ENCODE measurements around the gene IFIT2.
"Not testable (repeated sequence)": the region's sequence is repeated elsewhere in the genome, so short reads cannot be mapped to it uniquely, and the experiment has no call there.

Gene IFIT2

DNA sequence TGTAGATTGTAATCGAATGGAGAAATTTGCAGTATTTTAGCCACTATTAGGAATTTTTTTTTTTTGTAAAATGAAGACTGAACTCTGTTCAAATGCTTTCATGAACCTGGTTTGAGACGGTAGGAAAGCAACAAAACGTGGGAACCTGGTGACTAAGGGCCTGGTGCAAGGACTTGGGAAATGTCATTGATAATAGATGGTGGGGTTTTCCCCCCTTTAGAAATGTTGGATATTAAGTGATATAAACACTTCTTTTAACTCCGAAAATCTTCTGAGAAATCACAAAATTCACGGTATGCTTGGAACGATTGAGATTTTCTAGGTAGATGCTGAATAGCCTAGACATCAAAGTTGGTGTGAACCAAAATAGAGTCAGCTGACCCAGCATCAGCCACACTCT lies 6.4 kb downstream of the IFIT2 start:
- DNase-seq (ENCODE audit: low spot score) = no peak

GRCh38 chr10:89308736-89309135 lies 6.9 kb downstream of the IFIT2 start:
- DNase-seq (ENCODE audit: low spot score) = no peak

DNA sequence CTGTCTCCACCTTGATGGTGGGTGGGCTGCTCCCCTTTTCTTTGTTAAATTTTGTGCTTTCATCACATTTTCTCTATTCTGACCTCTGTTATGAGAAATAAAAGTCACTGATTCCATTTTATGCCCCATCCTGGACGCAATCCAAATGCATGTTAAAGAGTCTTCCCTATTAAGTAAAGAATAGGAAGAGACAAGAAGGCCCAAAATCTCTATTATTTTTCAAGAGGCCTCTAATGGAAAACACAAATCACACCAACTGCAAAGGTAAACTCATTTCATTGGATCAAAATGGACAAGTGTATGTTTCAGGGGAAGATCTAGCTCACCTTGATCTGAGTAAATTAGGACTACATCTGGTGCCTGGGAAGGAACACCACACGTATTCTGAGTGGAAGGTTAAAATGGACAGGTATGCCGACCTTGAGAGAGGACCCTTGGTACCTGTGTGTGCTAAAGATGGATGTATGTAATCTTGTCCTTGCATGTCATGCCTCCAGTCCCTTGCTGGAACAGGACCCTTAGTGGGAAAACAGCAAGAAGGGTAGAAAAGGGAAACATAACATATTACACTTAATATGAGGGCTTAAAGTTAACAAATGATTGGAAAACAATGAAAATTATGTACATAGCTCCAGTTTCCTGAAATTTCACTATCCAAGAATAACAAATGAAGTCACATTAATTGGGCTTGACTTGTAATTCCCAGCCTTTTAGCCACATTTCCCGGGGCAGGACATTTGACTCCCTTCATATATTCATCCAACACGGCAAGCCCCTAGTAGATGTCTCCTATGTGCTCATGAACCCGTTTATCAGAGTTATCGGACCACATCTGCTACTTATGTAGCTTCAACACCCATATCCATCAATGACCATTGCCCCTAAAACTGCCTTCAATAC lies 7.6 kb downstream of the IFIT2 start:
- DNase-seq (ENCODE audit: low spot score) = no peak

- DNase-seq (ENCODE audit: low spot score) = no peak
Measured at GRCh38 chr10:89310056-89310893, 8.4 kb downstream of the IFIT2 start.

GRCh38 chr10:89312973-89313372 lies 11.1 kb downstream of the IFIT2 start:
- no peak for DNase-seq (ENCODE audit: low spot score)

GRCh38 chr10:89314676-89315075 lies 12.8 kb downstream of the IFIT2 start:
- no peak for DNase-seq (ENCODE audit: low spot score)

DNA sequence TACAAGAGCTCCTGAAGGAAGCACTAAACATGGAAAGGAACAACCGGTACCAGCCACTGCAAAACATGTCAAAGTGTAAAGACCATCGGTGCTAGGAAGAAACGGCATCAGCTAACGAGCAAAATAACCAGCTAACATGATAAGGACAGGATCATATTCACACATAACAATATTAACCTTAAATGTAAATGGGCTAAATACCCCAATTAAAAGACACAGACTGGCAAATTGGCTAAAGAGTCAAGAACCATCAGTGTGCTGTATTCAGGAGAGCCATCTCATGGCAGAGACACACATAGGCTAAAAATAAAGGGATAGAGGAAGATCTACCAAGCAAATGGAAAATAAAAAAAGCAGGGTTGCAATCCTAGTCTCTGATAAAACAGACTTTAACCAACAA lies 16.2 kb downstream of the IFIT2 start:
- not testable (repeated sequence) for DNase-seq (ENCODE audit: low spot score)

GRCh38 chr10:89325081-89325480 lies 23.2 kb downstream of the IFIT2 start:
- not testable (repeated sequence) for DNase-seq (ENCODE audit: low spot score)

DNA sequence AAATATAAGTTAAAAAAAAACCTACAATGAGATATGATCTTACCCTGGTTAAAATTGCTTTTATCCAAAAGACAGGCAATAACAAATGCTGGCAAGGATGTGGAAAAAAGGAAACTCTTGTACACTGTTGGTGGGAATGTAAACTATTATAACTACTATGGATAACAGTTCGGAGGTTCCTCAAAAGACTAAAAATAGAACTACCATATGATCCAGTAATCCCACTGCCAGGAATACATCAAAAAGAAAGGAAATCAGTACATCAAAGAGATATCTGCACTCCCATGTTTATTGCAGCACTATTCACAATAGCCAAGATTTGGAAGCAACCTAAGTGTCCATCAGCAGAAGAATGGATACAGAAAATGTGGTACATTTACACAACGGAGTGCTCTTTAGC lies 24.0 kb downstream of the IFIT2 start:
- not testable (repeated sequence) for DNase-seq (ENCODE audit: low spot score)

DNA sequence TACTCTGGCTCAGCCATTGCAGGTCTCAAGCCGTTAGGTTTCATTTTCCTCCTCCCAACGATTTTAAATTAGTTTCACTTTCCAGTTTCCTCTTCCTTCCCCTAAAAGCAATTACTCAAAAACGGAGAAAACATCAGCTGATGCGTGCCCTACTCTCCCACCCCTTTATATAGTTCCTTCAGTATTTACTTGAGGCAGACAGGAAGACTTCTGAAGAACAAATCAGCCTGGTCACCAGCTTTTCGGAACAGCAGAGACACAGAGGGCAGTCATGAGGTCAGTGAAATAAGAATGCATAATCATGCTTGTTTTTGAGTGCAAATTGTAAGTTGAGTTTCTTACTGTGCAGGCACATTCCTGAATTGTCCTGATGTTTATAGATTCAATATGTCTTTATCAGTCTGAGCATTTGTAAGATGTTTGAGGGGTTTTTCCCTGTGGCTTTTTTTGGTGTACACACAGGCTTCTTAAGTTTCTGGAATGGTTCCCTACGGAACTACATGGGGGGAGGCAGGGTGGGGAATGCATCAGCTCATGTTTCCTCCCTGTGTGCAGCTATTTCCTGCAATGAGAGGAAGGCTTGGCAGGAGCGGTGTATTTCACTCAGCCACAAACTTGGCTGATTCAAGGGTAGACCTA lies 26.1 kb downstream of the IFIT2 start, which contains the start of gene IFIT3:
Gene IFIT3 (plus strand): TSS at position 195 of the 639 bp plus-strand sequence. CDS start 77 bp downstream, at position 272.
- DNase-seq (ENCODE audit: low spot score) = peak; percentile 42

DNA sequence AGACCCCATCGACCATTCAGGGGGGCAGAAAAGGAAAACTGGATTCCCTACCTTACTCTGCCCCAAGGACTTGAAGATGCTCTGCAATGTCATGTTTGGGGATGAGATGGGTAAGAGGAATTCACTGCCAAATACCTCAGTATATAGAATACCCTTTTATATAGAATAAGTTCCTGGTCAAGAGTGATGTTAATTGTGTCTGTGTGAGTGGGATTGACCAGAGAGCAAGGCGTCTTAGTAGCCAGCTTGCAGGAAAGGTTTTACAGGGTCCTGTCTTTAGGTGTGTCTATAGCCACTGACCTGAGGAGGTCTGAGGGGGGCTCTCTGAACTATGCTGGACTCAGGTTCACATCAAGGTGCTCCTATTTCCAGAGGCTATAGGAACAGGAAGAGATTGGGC lies 27.3 kb downstream of the IFIT2 start:
- no peak for DNase-seq (ENCODE audit: low spot score)

DNA sequence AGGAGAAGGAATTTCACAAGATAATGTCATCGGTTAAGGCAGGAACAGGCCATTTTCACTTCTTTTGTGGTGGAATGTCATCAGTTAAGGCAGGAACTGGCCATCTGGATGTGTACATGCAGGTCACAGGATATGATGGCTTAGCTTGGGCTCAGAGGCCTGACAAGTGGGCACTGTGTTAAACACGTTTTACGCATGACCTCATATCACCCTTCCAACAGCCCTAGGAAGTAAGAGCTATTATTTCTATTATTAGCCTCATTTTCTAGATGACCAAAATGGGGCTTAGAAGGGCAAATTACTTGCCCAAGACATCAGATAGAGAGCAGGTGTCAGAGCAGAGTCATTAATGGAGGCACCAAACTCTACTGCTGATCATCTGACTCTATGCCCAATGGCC lies 28.2 kb downstream of the IFIT2 start:
- not testable (repeated sequence) for DNase-seq (ENCODE audit: low spot score)

DNA sequence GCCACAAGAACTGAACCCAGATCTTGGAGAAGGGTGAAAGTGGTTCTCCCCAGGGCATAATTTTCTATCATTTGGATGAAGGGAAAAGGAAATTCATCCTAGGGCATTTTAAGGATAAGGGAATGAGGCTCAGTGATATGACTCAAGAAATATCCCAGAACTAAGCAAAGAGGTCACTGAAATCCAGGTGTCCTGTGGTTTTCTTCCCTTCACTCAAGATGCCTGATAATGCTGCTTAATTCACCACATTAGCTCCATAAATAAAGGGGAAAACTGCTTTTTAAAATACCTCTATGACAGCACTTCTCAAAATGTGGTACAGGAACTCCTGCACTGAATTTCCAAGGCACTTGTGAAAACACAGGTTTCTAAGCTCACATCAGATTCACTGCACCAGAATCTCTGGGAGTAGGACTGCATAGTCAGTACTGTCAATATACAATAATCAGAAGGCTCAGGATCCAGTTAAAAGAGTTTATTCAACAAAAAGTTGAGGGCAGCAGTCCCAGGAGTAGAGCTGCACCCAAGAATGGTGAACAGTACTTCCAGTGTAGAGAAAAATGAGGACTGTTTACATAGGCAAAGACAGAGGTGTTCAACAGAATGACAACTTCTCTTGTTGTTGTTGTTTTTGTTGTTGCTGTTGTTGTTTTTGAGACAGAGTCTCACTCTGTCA lies 28.8 kb downstream of the IFIT2 start:
- no peak for DNase-seq (ENCODE audit: low spot score)

- not testable (repeated sequence) for DNase-seq (ENCODE audit: low spot score)
Measured at GRCh38 chr10:89331487-89332122, 29.8 kb downstream of the IFIT2 start.

DNA sequence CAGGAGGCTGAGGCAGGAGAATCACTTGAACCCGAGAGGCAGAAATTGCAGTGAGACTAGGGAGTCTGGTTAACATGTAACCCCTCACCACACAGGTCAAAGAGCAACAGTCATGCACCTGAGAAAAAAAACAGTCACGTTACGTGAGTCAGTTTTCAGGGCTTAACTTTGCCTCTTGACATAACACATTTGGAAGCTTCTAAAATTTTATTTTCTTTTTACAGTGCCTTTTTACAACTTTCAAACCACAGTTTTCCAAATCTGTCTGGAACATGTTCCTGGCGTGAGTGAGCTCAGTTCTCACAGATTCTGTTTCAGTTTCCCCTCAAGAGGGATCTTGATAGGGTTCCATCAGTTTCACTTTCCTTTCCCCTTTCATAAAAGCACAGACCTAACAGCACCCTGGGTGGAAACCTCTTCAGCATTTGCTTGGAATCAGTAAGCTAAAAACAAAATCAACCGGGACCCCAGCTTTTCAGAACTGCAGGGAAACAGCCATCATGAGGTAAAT lies 30.3 kb downstream of the IFIT2 start:
- peak; percentile 59 for DNase-seq (ENCODE audit: low spot score)

DNA sequence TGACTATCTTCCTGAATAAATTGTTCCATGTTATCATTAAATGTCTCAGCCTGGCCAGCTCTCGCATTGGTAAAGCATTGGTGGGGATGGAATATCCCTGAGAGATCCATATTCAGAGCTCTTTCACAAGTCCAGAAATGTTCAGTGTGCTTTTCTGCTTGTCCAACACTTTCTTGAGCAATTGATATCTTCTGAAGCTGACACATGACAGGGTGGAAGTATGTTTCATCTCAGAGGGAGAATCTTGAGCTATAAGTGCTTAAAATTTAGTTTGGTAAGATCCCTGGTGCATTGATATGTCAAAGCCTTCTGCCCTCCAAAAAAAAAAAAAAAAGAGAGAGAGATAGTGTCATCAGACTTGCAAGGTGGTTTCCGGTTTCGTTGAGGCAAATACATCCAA lies 33.4 kb downstream of the IFIT2 start:
- no peak for DNase-seq (ENCODE audit: low spot score)

GRCh38 chr10:89336241-89336640 lies 34.4 kb downstream of the IFIT2 start:
- DNase-seq (ENCODE audit: low spot score) = no peak

GRCh38 chr10:89337484-89337883 lies 35.6 kb downstream of the IFIT2 start:
- peak; percentile 63 for DNase-seq (ENCODE audit: low spot score)

GRCh38 chr10:89338713-89339112 lies 36.9 kb downstream of the IFIT2 start:
- no peak for DNase-seq (ENCODE audit: low spot score)

DNA sequence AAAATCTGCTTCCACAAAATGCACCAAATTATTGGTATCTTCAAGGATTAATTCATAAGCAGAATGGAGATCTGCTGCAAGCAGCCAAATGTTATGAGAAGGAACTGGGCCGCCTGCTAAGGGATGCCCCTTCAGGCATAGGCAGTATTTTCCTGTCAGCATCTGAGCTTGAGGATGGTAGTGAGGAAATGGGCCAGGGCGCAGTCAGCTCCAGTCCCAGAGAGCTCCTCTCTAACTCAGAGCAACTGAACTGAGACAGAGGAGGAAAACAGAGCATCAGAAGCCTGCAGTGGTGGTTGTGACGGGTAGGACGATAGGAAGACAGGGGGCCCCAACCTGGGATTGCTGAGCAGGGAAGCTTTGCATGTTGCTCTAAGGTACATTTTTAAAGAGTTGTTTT lies 38.0 kb downstream of the IFIT2 start:
- no peak for DNase-seq (ENCODE audit: low spot score)

DNA sequence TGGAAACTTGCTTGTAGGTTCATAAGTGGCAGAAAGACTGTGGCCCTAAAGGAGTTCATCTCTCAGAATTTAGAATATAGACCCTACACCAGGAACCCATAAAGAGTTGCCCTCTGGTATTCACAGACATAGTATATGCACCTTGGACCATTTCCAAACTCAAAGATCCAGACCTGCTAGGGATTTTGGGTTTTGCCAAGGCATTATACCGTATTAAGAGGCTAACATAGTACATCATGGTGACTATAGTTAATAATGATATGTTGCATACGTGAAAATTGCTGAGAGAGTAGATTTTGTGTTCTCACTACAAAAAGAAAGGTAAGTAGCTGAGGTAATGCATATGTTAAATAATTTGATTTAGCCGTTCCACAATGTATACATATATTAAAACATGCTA lies 39.8 kb downstream of the IFIT2 start:
- no peak for DNase-seq (ENCODE audit: low spot score)
